Activated CD4-positive, alpha-beta T cell treated with anti-CD3 and anti-CD28 coated beads, Interleukin-2, amount 10 ng/mL, durations not matched to agents 24 days and 14 days (primary cell): ENCODE data around the gene NOP56. TPM values are rescaled to one million over a fixed set of nuclear protein-coding genes. Genes with fewer than 3 reads are reported as not detected.

Source experiments
- DNase-seq: peaks from one replicate; pipeline ENCODE4 v3.0.0; 2022
- H3K27ac Mint-ChIP-seq: one replicate; pipeline ENCODE4 v1.8.0; 2022; ENCODE audit warnings: mild to moderate bottlenecking, mixed read lengths
- H3K27me3 Mint-ChIP-seq: one replicate; pipeline ENCODE4 v1.8.0; 2022; ENCODE audit warnings: mixed read lengths
- H3K36me3 Mint-ChIP-seq: one replicate; pipeline ENCODE4 v1.8.0; 2022; ENCODE audit warnings: low read depth, mild to moderate bottlenecking, mixed read lengths
- H3K4me1 Mint-ChIP-seq: one replicate; pipeline ENCODE4 v1.8.0; 2021; ENCODE audit warnings: mixed read lengths
- H3K4me3 Mint-ChIP-seq: one replicate; pipeline ENCODE4 v1.8.0; 2022; ENCODE audit warnings: mild to moderate bottlenecking, moderate library complexity, mixed read lengths
- H3K9me3 Mint-ChIP-seq: one replicate; pipeline ENCODE4 v1.8.0; 2021; ENCODE audit warnings: mixed read lengths
- intact Hi-C: fragments of 100-400 bp; cut with micrococcal nuclease; formaldehyde crosslinking; loops from one replicate; pipeline ENCODE4 v1.15.1; 2023
- total RNA-seq: library from RNA; stranded (reverse); gene quantifications from 2 replicates; pipeline ENCODE4 v1.2.3, GENCODE V29; 2022

Gene NOP56, protein sequence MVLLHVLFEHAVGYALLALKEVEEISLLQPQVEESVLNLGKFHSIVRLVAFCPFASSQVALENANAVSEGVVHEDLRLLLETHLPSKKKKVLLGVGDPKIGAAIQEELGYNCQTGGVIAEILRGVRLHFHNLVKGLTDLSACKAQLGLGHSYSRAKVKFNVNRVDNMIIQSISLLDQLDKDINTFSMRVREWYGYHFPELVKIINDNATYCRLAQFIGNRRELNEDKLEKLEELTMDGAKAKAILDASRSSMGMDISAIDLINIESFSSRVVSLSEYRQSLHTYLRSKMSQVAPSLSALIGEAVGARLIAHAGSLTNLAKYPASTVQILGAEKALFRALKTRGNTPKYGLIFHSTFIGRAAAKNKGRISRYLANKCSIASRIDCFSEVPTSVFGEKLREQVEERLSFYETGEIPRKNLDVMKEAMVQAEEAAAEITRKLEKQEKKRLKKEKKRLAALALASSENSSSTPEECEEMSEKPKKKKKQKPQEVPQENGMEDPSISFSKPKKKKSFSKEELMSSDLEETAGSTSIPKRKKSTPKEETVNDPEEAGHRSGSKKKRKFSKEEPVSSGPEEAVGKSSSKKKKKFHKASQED
- total RNA-seq: 884 and 899 TPM in 2 replicates

DNA sequence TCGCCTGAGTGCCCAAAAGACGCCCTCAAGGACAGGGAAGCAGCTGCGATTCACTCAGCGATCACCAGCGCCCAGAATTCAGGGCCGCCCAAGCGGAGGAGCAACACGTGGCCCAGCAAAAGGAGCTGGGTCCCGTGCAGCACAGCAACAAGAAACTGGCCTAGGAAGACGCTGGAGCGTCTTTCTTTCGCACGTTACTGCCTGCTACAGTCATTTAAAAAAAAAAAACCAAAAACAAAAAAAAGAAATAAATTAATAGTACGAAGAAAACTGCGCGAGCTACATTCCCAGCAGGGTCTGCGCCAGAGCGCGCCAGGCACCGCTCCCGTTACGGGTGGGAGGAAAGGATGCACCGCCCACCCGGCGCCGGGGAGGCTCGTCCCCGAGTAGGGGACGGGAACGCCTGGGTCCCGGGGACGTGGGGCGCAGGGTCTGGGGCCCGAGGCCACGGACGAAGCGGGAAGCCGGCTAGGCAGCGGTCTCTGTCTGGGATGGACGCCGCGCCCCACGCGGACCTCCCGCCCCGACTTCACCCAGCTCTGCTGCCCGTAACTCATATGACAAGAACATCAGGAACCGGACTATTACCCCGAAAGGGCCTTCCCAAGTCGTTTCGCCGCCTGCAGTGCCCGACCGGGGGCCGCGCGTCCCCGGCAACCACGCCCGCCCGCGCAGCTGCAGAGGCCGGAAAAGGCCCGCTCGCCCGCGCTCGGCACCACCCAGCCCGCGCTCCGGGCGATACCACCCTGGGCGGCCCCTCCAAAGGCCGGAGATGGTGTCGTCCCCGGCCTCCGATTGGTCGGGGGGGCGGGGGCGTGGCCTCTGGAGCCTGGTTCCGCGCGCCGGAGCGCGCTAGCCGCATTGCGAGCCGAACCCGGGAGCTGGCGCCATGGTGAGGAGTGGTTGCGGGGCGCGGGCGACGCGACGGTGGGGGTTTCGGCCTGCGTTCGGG lies at the start of gene NOP56:
Gene NOP56 (plus strand): TSS at position 861 of the 952 bp plus-strand sequence. CDS start 29 bp downstream, at position 890.
- Mint-ChIP-seq H3K36me3 (peaks cover 43% of the 10 kb centered on the region), H3K27me3 (no peaks in the 10 kb centered on the region), H3K4me3 (peak within 1 kb of the TSS; percentile 94), H3K9me3 (no peaks in the 10 kb centered on the region), H3K4me1 (peaks cover 32% of the 10 kb centered on the region), H3K27ac (peak within 1 kb of the TSS; percentile 92)
- peak; percentile 99 for DNase-seq
- intact Hi-C loops: loop anchor here (1.0 to 5.0 kb wide), 7 partner anchors 12 to 220 kb away; partner anchors contain the start of genes IDH3B, PCED1A, PTPRA and SNRPB

DNA sequence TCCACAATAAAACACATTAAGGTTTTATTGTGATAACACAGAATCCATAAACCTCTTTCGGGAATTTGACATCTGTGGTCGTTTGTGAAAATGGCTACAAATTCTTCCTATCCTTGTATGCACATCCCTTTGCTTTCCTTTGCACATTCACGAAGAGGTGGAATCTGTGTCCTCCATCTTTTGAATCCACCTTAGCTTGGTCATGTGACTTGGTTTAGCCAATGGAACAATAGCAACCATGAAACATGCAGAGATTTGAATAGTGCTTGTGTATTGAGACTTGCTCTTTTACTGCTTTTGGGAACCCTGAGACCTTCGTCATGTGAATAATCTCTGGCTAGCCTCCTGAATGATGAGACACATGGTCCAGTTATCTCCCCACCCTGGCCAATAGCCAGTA lies 49.7 kb upstream of the NOP56 start:
- intact Hi-C loops: no loop called here
- no peak for DNase-seq
- H3K27ac Mint-ChIP-seq: no peak overlapping the region
- H3K27me3 Mint-ChIP-seq: peaks cover 7% of the 10 kb centered on the region
- no peak overlapping the region for H3K4me3 Mint-ChIP-seq
- H3K9me3 Mint-ChIP-seq: peaks cover 6% of the 10 kb centered on the region
- peaks cover 2% of the 10 kb centered on the region for H3K36me3 Mint-ChIP-seq
- H3K4me1 Mint-ChIP-seq: no peaks in the 10 kb centered on the region

DNA sequence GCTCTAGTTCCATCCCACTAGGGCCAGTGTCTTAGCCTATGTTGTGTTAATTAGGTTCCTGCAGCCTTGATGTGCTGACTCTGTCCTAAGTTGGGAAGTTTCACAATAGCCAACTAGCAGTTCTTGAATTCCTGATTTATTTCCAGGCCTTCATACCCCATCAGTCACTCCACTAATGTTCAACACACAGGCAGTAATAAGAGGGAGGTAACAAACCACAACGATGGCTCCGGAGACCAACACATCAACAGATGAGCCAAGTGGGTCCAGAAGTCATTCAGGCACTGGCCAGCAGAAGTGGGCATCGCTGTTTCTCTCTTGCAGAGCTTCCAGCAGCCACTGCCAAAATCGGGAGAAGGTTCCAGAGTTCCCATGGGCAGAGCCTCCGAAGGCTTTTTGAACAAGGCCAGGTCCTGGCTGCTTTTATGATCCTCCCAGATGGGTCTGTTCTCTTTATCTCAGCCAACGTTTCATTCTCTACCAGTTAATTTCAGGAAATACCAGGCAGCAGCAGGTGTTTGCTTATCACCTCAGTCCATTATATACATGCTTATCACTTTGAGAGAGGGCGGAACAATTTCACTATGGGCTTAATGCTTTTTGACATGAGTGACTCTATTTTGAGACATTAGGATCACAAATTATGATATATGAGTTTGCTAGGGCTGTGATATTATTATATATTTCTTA lies 48.5 kb upstream of the NOP56 start:
- intact Hi-C loops: no loop called here
- Mint-ChIP-seq H3K4me1 (no peaks in the 10 kb centered on the region), H3K27ac (no peak overlapping the region), H3K9me3 (peaks cover 6% of the 10 kb centered on the region), H3K4me3 (no peak overlapping the region), H3K36me3 (peaks cover 2% of the 10 kb centered on the region), H3K27me3 (peaks cover 3% of the 10 kb centered on the region)
- no peak for DNase-seq

DNA sequence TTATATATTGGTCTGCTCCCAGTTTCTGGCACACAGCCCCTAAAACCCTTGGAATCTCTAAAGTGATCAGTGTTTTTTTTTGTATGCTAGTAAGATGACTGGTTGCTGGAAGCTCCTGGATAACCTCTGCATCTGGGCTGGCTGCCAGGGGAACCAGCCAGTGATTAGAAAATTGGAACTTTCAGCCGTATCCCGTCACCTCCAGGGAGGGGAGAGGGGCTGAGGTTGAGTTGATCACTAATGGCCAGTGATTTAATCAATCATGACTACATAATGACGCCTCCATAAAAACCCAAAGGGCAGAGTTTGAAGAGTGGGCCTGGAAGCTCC lies 48.0 kb upstream of the NOP56 start:
- Mint-ChIP-seq H3K36me3 (peaks cover 2% of the 10 kb centered on the region), H3K4me3 (no peak overlapping the region), H3K9me3 (peaks cover 6% of the 10 kb centered on the region), H3K27ac (no peak overlapping the region), H3K4me1 (no peaks in the 10 kb centered on the region), H3K27me3 (peaks cover 4% of the 10 kb centered on the region)
- intact Hi-C loops: no loop called here
- no peak for DNase-seq

DNA sequence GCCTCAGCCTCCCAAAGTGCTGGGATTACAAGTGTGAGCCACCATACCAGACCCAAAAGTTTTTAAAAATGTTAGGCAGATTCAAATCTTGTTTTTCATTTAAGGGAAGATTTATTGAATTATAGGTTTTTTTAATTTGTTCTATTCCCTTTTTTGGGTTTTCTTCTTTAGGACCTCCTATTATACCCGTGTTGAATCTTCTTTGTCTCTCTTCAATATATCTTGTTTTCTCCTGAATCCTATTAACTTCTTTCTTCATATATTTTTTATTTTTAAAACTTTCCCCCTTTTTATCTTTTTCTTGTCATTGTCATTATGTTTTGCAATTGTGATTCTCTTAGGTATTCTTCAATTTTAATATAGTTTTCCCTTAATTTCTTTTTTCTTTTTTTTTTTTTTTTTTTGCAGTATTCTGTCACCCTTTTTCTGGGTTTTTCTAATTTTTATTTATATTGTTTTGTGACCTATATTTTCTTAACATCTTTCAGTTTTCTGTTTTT lies 45.9 kb upstream of the NOP56 start:
- H3K4me1 Mint-ChIP-seq: no peaks in the 10 kb centered on the region
- no peak for DNase-seq
- no peak overlapping the region for H3K4me3 Mint-ChIP-seq
- peaks cover 7% of the 10 kb centered on the region for H3K27me3 Mint-ChIP-seq
- H3K36me3 Mint-ChIP-seq: peaks cover 2% of the 10 kb centered on the region
- peaks cover 6% of the 10 kb centered on the region for H3K9me3 Mint-ChIP-seq
- no peak overlapping the region for H3K27ac Mint-ChIP-seq
- intact Hi-C loops: no loop called here

DNA sequence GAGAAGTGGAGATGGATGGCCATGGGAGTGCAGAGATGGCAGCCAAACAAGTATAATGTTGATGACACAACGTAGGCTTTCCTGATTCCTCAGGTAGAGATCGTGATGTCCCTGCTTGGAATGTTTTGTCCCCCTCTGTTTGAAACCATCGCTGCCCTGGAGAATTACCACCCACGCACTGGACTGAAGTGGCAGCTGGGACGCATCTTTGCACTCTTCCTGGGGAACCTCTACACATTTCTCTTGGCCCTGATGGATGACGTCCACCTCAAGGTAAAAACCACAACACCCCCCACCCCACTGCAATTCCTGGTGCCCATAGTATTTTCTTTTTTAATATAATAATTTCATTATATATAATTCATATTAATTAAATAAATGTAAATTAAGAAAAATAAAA lies 42.1 kb upstream of the NOP56 start:
- H3K4me1 Mint-ChIP-seq: no peaks in the 10 kb centered on the region
- intact Hi-C loops: no loop called here
- DNase-seq: no peak
- no peak overlapping the region for H3K27ac Mint-ChIP-seq
- H3K36me3 Mint-ChIP-seq: peaks cover 2% of the 10 kb centered on the region
- peaks cover under 1% of the 10 kb centered on the region for H3K9me3 Mint-ChIP-seq
- no peak overlapping the region for H3K4me3 Mint-ChIP-seq
- H3K27me3 Mint-ChIP-seq: peaks cover 14% of the 10 kb centered on the region

DNA sequence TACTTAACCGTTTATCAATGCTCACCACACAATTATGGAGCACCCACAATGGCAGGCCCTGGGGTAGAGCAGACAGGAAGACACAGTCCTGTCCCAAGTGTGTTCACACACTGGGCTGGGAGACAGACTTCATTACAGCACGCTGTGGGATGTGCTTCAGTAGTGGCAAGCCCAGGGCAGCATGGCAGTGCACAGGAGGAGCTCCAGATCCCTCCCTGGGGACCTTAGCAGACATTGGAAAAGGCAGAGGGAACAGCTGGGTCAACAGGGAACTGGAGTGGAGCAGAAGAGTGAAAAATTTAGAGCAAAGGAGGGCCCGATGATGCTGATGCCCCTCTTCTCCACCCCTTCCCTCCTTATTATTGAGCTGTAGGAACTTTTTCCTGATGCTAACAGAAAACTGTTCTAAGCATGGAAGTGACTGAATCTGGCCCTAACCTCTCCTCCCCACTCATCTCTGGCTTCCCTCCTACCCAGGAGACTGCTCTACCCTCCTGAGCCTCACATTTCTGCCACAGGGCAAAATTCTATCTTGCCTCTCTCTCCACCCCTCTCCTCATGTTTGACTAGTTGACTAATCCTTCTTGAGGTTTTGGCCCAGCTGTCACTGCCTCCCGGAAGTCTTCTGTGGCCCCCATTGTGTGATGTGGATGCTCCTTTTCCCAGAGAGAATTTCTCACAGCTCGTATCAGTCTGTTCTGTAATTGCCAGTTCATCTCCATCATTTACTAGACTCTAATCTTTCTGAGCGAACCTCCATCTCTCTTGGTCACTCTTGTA lies 41.3 kb upstream of the NOP56 start:
- DNase-seq: no peak
- Mint-ChIP-seq H3K9me3 (no peaks in the 10 kb centered on the region), H3K4me1 (no peaks in the 10 kb centered on the region), H3K27me3 (peaks cover 17% of the 10 kb centered on the region), H3K36me3 (peaks cover 2% of the 10 kb centered on the region), H3K4me3 (no peak overlapping the region), H3K27ac (no peak overlapping the region)
- intact Hi-C loops: no loop called here

DNA sequence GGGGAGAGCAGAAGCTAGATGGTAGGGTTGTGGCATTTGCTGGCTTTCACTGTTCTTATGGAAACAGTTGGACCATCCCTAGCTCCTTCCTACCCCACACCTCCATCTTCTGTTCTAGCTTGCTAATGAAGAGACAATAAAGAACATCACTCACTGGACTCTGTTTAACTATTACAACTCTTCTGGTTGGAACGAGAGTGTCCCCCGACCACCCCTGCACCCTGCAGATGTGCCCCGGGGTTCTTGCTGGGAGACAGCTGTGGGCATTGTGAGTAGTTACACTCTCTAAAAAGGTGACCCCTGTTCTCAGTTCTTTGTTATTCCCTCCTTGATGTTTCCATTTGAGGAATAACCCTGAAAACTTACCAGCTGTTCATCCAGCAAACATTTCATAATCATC lies 40.4 kb upstream of the NOP56 start:
- Mint-ChIP-seq H3K36me3 (peaks cover 2% of the 10 kb centered on the region), H3K4me3 (no peak overlapping the region), H3K27ac (no peak overlapping the region), H3K27me3 (peaks cover 22% of the 10 kb centered on the region), H3K9me3 (no peaks in the 10 kb centered on the region), H3K4me1 (no peaks in the 10 kb centered on the region)
- DNase-seq: no peak
- intact Hi-C loops: no loop called here

DNA sequence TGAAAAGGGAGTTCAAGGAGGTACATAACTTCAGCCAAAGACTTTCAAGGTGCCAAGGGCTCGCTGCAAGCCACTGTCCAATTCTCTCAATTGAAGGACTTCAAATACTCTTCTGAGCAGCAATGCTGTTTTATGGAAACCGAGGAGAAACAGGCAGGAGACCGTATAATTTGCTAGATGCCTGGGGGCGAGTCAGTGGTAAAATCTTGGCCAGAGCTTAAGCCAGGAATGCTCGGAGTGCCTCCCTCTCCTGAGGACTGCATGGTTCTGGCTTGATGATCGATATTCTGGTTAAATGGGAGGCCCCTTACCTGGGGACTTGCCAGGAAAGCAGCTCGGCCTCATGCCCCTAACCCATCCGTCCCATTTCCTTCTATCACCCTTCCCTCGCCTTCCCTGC lies 35.8 kb upstream of the NOP56 start:
- Mint-ChIP-seq H3K36me3 (no peaks in the 10 kb centered on the region), H3K4me3 (no peak overlapping the region), H3K4me1 (peaks cover 2% of the 10 kb centered on the region), H3K27me3 (peaks cover 22% of the 10 kb centered on the region), H3K27ac (no peak overlapping the region), H3K9me3 (no peaks in the 10 kb centered on the region)
- intact Hi-C loops: no loop called here
- DNase-seq: no peak

DNA sequence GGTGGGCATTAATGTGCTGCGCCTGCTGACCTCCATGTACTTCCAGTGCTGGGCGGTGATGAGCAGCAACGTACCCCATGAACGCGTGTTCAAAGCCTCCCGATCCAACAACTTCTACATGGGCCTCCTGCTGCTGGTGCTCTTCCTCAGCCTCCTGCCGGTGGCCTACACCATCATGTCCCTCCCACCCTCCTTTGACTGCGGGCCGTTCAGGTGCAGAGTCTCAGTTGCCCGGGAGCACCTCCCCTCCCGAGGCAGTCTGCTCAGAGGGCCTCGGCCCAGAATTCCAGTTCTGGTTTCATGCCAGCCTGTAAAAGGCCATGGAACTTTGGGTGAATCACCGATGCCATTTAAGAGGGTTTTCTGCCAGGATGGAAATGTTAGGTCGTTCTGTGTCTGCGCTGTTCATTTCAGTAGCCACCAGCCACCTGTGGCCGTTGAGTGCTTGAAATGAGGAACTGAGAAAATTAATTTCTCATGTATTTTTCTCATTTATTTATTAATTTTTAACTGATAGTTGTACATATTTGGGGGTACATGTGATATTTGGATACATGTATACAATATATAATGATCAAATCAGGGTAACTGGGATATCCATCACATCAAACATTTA lies 35.2 kb upstream of the NOP56 start:
- H3K27ac Mint-ChIP-seq: no peak overlapping the region
- H3K4me1 Mint-ChIP-seq: peaks cover 2% of the 10 kb centered on the region

DNA sequence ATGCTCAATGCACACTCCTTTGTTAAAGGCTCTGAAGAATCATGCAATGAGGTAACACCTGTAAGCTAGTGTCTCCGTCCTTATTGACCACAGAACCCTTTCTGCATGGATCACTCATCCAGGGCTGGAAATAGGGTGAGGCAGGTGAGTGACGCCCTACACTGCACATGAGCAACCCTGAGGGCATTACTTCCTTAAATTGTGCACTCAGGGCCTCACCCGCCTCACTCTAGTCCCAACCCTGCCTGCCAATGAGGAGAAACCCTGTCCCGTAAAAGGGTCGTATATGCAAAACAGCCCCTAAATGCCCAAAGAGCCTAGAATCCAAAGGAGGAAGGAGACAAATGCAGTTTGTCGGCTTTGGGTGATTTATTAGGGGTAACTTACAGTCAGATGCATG lies 33.6 kb upstream of the NOP56 start:
- intact Hi-C loops: no loop called here
- H3K4me3 Mint-ChIP-seq: no peak overlapping the region
- no peak for DNase-seq
- H3K36me3 Mint-ChIP-seq: no peaks in the 10 kb centered on the region
- no peak overlapping the region for H3K27ac Mint-ChIP-seq
- peaks cover 2% of the 10 kb centered on the region for H3K4me1 Mint-ChIP-seq
- no peaks in the 10 kb centered on the region for H3K9me3 Mint-ChIP-seq
- peaks cover 21% of the 10 kb centered on the region for H3K27me3 Mint-ChIP-seq

More for the DNA sequence above, 35.2 kb upstream of the NOP56 start:
- intact Hi-C loops: no loop called here
- no peaks in the 10 kb centered on the region for H3K36me3 Mint-ChIP-seq
- no peak overlapping the region for H3K4me3 Mint-ChIP-seq
- H3K27me3 Mint-ChIP-seq: peaks cover 22% of the 10 kb centered on the region
- no peak for DNase-seq
- H3K9me3 Mint-ChIP-seq: no peaks in the 10 kb centered on the region

DNA sequence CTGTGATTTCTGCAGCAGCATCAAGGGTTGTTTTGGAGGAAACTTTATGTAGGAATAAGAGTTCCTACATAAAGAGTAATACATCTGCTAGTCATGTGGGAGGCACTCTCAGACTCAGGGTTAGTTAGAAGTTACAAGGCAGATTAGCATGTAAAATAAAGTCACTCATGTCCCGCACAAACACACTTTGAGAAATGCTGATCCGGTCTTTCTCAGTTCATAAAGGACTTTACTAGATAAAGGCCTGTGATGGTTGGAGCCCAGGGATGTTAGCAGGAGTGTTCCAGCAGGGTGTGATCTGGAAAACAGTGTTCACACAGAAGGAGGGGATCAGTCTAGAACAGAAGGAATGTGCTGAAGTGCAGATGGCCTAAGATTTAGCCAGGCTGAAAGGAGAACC lies 33.1 kb upstream of the NOP56 start:
- H3K27ac Mint-ChIP-seq: no peak overlapping the region
- H3K9me3 Mint-ChIP-seq: no peaks in the 10 kb centered on the region
- H3K27me3 Mint-ChIP-seq: peaks cover 21% of the 10 kb centered on the region
- no peak overlapping the region for H3K4me3 Mint-ChIP-seq
- DNase-seq: no peak
- no peaks in the 10 kb centered on the region for H3K36me3 Mint-ChIP-seq
- intact Hi-C loops: no loop called here
- peaks cover 2% of the 10 kb centered on the region for H3K4me1 Mint-ChIP-seq
